Measurements from ENCODE around the gene ABCG1.

The ABCG1 gene

DNA sequence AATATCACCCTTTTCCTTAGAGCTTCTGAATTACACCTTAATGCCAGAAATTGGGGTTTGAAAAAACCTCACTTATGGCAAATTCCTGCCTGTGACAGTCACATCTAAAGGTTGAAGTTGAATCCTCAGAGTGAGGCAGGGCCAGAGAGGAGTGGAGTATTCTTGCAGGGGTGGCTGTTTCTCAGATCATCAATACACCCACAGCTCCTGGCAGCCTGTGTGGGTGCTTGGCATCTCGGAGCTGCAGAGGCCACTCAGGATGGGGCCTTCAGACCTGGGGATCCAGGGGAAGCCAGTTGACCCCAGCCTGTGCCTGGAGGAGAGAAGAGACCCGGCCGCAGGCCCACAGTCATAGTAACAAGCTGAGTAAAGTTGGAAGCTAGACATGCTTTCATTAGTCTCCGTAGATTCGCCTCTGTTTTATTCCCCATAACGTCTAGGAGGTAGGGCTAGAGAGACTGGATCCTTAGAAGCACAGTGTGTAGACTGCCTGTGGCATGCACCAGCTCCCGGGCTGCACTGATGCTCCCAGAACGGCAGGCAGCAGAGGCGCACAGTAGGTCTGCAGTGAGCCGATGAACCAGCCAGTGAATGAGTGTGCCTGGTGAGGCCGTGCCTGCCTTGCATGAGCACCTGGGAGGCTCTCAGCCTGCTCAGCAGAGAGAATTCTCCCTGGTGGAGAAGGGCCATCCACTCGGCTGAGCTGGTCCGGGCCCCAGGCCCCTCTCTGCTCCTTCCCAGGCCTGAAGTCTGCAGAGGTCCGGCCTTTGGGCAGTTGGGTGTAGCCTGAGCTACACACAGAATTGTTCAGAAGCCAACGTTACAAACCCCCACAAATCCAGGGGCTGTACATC is 53.4 kb downstream of the ABCG1 start:
- no peak for DNase-seq

DNA sequence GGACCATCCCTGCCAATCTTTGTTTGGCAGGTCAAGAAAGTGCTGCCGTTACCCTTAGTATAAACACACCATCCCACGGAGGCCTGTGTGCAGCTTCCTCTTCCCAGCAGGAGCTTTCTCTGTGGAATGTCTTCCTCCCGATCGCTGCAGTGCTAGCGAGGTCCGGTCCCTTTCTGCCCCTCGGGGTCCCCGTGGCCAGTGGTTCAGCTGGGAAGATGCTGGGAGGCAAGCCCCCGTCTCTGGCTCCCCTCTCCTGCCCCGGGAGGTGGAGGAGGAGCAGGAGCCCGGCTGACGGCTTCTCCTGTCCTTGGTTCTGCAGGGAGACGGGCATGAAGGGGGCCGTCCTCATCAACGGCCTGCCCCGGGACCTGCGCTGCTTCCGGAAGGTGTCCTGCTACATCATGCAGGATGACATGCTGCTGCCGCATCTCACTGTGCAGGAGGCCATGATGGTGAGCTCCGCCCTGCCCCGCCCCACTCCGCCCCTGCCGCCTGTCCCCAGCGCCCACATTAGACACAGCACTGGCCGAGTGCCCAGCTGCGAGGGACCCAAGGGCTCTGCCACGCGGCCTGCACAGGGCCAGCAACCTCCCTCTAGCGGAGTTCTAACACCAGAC is 54.2 kb downstream of the ABCG1 start:
- no peak for DNase-seq

DNA sequence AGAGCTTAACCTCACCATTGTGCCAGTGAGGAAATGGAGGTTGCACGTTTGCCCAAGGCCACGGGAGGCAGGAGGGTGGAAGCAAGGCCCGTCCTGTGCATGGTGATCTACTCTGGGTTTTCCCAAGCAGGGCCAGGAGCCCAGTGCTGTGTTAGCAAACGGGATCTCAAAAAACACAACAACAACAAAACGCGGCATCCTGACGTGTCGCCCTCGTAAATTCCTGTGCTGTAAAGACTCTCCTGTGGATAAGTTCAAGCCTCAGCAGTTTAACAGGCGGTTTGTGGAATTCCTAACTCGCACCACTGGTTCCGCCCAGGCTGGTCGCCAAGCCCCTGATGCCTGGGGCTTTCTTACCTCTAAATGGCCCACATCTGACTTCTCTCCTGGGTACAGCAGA is 57.1 kb downstream of the ABCG1 start:
- no peak for DNase-seq

DNA sequence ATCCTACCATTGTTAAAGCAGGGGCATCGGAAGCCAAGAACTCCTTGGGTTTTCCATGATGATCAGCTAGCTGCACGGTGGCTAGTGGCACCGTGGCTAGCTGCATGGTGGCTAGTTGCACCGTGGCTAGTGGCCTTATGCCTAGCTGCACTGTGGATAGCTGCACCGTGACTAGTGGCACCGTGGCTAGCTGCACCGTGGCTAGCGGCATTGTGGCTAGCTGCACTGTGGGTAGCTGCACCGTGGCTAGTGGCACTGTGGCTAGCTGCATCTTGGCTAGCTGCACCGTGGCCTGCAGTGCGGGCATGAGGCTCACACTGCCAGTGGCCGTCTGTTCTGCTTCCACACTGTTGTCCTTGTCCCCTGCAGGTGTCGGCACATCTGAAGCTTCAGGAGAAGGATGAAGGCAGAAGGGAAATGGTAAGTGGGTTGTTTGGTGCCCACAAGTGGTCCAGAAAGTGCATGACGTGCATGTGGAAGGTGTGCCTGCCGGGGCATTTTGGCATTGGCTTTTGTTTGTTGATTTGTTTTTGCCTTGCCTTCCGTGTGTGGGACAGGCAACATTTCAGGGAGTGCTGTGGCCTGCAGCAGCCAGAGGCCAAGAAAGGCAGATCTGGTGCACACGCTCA is 57.7 kb downstream of the ABCG1 start:
- no peak for DNase-seq

DNA sequence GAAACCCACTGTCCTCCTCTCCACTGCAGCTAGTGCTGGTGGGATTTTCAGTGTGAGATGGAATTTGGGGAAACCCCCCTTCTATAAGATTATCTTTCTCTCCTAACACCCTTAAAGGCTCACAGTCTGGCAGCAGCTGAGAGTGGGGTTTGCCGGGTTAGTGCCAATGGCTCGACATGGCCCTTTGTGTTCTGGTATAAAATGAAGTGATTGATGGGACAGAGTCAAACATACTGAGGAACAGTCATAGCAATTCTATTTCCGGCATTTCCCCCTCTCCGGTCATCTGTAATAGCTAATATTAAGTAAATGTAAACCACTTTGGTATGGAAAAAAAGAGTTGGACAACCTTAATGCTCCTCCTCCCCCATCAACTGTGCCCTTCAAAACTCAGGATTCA is 58.7 kb downstream of the ABCG1 start:
- no peak for DNase-seq

DNA sequence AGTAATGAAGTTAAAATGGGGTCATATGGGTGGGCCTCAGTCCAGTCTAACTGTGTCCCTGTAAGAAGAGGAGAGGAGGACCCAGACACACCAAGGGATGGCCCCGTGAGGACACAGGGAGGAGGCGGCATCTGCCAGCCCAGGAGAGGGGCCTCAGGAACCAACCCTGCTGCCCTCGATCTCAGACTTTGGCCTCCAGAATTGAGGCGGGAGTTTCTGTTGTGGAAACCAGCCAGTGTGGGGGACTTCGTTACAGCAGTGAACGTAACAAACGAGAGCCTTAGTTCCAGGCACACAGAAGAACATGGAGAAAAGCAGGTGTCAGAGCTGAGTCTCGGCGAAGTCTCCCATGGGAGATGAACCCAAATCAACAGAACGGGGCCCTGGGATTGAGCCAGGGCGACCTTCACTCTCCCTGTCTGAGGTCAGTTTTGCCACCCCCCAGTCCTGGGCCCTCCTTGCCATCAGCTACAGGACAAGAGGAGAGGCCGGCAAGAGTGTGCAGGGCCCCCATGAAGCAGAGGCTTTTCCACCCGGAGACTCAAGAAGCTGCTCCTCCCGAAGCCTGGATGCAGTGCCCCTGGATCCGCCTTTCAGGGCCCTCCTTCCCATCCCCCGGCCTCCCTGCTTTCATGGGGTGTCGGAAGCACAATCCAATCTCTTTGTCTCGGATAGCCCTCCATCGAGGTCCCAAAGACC is 59.7 kb downstream of the ABCG1 start:
- DNase-seq: no peak

DNA sequence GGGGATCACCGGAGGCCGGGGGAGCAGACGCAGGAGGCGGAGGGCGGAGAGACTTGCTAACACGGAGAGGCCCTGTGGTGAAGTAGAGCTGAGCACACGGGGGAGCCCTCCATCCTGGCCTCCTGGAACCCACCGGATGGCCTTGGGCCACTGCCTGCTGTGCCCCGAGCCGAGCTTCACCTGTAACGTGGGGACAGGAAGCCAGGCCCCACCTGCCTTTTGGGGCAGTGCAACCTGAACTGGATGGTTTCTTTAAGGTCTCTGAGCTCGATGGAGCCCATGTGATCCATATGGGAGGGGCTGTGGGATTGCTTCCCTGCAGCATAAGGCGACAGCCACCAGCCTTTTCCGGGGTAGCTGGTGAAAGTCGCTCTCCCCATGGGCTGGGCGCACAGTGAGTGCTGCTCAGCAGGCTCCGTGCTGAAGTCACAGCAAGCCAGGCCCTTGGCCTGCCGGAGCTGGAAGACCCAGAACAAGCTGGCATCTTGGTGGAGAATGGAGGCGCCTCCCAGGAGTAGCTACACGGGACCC is 60.5 kb downstream of the ABCG1 start:
- DNase-seq: no peak

DNA sequence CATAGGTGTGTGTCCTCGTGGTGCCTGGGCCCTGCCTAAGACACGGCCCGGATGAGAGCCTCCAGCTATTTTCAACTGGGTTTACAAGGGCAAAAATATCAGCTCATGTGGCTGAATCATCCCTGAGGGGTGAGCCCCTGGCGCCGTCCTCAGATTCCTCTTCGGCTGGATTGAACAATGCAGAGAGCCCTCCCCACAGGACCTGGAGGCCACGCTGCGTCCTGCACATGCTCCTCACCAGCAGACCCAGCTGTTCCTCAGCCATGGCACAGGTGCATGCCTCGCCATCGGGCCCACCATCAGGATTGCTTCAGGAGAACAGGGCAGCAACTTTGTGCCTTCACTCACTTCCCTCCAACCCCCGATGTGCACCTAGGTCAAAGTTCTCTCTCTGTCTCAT is 60.9 kb downstream of the ABCG1 start:
- DNase-seq: no peak

DNA sequence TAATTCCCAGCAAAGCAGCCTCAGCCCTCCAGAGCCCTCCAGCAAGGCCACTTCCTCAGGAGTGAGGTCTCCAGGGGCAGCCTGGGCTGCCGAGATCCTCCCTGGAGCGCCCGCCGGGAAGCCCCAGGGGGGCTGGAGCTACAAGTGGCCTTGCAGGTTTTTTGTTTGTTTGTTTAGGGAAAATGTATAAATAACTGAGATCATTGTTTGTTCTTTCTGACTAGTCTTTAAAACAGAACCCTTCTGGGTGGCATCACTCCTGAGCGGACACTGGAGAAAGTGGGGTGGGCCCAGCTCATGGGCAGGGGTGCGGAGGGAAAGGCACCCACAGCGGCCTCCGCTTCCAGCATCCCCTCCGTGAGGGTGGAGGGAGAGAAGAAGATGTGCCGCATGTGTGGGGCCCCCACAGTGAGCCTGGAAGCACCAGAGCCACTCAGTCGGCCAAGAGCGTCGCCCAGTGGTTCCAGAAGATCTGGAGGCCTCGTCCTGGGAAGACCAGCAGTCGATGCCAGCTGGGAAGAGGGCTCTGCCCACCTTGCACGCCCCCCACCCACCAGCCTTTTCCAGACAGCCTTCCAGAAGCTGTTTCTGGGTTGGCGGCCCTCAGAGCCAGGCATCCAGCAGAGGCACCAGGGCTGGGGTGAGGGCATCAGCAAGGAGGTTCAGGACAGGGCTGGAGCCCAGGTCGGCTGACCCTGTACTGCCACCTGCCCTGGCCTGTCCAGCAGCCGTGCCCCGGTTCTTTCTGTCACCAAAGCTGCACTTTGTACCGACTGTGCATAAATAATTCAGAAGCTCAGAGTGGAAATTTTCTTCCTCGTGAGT is 61.6 kb downstream of the ABCG1 start:
- no peak for DNase-seq

DNA sequence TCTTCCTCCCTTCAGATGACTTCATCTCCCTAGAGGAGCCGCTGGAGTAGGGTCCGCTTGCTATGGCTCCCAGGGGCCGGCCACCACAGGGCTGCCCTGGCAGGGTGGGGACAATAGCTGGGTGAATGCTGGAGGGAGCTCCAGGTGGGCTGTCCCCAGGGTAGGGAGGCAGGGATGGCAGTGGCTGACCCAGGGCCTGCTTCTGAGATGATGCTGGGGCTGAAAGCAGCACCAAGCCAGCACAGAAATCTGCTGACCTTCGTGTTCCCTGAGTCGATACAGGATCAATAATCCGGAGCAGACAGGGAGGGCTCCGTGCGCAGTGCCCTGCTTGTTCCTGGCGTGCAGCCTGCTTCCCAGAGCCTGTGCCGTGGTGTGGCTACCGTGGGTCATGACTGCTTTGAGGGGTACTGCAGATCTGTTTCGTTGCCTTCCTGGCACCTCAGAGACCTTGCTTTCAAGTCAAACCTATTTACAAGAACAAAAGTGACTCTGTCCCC is 62.3 kb downstream of the ABCG1 start:
- DNase-seq: no peak

DNA sequence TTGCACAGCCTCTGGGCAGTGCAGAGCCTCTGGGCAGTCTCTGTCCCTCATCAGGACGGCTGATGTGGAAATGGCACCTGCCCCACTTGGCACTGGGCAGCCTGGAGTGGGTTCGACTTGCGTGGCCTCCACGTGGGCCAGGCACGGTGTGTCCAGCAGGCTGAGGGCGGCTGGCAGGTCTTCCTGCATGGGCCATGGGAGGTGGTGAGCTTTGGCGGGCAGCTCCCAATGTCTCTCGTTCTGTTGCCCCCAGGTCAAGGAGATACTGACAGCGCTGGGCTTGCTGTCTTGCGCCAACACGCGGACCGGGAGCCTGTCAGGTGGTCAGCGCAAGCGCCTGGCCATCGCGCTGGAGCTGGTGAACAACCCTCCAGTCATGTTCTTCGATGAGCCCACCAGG is 63.1 kb downstream of the ABCG1 start:
- no peak for DNase-seq

DNA sequence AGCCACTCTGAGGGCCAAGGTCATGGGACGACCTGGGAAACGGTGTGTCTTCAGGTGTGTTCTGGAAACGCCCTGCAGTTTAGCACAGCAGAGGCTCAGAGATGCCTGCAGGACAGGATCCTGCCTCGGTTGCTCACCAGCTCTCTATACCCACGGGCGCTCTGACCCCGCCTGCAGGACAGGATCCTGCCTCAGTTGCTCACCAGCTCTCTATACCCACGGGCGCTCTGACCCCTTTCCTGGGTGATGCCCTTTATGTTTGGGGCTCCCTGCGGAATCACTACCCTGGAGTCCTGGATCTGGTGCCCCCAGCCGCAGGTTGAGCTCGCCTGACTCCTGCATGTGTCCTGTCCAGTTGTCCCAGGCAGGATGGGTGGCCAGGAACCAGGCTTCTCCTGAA is 63.8 kb downstream of the ABCG1 start:
- DNase-seq: no peak

DNA sequence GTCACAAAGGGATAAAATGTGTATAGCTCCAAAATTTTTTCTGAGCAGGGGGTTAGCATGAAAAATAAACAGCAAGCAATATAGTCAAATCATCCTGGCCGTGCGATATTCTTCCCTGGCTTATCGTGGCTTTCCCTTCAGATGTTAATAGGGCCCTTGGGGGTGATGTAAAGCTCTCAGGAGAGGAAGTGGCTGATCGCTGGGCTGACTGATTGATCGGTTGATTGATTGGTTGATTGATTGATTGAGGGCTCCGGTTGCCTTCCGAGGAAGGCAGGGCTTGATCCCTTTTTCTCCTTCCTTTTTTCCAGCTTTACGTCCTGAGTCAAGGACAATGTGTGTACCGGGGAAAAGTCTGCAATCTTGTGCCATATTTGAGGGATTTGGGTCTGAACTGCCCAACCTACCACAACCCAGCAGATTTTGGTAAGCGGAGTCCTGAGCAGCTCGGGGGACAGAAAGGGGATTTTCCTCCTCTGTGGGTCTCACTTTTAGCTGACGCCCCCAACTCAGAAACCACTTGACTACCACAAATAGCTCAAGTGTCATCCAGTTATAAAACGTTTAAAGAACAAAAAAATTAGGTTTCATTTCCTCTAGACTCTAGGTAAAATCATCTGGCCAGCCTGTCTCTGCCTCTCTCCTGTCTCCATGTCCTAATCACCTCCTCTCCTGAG is 66.8 kb downstream of the ABCG1 start:
- no peak for DNase-seq

DNA sequence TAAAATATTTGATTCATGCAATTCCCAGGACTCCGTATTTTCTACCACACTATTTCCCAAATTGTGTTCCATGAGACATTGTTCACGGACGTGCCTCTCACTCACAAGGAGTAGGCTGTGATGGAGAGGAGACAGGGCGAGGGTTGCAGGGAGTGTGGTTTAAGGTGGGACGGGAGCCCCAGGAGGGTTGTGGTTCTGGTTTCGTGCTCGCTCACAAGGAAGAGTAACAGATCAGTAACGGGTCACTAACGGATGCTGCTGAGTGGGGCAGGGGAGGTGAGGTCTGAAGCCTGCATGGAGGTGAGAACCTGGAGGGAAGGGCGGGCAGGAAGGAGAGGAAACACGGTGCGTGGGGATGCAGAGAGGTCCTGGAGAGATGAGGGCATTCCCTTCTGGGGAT is 67.5 kb downstream of the ABCG1 start:
- no peak for DNase-seq

DNA sequence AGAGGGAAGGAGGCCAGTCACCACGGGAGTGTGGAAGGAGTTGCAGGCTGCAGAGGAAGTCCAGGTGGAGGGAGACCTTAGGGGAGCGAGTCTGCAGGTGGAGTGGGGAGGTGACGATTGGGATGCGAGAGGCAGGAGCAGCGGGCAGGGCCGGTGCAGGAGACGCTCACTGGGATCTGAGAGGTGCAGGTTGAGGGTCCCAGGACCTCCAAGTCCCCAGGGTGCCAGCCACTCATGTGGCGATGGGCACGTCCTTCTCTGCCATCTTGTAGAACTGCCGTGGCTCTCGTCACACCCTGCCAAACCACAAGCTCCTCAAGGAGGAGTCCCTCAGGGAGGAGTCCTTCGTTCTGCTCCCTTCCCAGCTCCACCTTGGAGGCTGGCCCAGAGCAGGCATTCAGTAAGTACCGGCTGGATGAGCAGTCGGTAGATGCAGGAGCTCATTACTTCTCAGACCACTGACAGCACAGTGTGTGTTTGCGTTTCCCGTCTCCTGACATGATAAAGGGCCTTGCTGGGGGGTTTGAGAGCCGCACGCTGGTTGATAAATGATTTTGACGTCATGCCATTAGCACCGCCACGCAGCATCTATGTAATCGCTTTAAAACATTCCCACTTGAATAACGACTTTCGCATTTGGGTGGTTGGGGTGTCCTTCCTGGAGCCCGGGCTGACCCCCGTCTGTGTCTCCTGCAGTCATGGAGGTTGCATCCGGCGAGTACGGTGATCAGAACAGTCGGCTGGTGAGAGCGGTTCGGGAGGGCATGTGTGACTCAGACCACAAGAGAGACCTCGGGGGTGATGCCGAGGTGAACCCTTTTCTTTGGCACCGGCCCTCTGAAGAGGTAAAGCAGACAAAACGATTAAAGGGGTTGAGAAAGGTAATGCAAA is 68.5 kb downstream of the ABCG1 start:
- no peak for DNase-seq

DNA sequence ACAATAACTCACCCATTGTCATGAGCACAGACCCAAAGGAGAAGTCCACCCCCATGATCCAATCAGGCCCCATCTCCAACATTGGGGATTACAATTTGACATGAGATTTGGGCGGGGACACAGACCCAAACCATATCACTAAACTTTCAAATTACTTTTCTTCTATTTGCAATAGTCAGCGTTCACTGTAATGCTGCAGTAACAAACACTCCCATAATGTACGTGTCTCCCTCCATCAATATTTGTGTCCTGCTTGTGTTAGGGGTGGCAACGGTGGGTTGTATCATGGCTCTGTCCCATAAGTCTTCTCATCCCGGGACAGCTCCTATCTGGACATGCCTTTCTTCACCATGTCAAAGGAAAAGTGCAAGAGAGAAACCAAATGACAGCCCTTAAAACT is 70.0 kb downstream of the ABCG1 start:
- DNase-seq: no peak

DNA sequence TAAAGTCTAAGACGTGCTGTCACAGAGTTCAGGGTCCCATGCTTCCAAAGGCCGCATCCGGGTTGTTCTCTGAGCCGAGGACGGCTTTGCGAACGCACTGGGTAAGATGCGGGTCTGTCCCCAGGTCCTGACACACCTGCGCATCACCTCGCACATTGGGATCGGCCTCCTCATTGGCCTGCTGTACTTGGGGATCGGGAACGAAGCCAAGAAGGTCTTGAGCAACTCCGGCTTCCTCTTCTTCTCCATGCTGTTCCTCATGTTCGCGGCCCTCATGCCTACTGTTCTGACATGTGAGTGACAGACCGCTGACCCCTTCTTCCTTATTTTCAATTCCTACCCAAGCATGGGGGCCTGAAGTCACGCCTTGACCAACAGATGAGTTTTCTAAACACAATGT is 71.0 kb downstream of the ABCG1 start:
- DNase-seq: peak; percentile 85 to 94

DNA sequence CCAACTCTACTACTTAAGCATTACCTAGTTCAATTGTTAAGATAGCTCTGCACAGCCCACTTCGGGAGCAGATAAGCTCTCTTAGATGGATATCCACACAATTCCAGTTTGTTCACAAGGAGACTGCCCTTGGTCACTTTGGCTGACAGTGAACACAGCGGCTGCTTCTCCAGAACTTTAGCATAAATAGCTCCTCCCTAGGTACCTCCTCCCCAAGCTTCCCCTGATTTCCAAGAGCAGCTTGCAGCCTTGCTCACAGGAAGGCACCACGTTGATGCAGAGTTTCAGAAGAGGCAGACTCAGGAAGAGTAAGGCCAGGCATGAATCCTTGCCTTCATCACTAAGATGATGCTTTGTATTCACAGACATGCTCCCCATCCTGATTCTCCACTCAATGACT is 71.6 kb downstream of the ABCG1 start:
- peak; percentile 25 to 50 for DNase-seq

DNA sequence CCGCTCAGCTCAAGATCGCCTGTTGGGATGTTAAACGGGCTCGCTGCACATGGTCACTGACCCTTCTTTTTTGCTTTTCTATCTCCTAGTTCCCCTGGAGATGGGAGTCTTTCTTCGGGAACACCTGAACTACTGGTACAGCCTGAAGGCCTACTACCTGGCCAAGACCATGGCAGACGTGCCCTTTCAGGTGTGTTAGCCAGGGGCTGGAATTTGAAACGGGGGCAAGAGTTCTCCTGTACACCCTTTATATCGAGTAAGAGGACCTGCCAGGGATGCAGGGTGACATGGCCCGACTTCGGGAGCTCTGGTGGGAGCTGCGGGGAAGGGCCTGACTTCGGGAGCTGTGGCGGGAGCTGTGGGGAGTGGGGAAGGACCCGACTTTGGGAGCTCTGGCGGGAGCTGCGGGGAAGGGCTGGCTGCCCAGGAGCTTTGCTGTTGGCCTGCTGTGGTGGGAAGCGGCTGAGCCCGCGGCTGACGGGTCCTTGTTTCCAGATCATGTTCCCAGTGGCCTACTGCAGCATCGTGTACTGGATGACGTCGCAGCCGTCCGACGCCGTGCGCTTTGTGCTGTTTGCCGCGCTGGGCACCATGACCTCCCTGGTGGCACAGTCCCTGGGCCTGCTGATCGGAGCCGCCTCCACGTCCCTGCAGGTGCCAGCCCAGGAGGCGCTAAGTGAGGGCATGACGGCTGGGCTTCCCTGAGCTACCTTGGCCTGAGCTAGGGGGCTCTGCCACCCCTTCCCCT is 72.2 kb downstream of the ABCG1 start:
- DNase-seq: no peak
